ENCODE results near the gene SPOCK2. TPM values are rescaled to one million over a fixed set of nuclear protein-coding genes. Genes with fewer than 3 reads are reported as not detected.

The SPOCK2 gene
- total and polyA plus RNA-seq, 2 of the 13 experiments (the other 11 are each of a cell fraction or from before 2014, with no cell fraction given) = 8.6 to 30.6 TPM

DNA sequence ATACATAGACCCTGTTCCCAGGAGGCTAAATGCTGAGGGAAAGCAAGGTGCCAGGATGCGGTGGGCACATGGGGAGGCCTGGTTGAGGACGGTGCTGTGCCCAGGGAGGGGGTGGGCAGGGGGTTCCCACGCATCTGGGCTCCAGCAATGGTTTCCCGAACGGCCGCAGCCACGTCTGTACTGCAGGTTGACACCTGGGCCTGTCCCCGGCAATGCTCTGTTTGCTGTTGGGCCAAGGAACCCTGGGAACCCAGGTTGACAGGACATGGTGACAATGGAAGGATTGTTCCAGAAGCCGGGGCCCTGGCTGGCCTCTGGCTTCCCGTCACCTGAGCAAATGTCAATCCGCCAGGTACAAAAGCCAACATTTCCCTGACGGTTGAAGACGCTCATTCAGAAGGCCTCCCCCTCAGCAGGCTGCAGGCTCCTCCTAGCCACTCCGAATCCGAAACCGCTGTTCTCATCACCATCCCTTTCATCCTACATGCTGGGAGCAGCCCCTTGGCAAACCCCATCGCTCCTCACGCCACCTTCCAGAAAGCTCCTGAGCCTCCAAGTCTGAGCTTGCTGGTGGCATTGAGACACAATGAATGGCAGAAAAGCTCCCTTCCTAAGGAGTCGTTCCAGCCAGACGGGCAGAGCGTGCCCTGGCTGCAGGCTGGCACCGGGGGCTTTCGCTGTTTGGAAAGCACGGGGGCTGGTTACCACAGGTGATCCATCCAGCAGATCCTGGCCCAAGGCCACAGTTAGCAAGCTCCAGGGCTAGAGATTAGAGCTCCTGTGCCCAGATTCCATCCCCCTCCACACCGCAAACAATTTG lies 31.2 kb downstream of the SPOCK2 start (continued):
- TF ChIP-seq, protein P1, sequence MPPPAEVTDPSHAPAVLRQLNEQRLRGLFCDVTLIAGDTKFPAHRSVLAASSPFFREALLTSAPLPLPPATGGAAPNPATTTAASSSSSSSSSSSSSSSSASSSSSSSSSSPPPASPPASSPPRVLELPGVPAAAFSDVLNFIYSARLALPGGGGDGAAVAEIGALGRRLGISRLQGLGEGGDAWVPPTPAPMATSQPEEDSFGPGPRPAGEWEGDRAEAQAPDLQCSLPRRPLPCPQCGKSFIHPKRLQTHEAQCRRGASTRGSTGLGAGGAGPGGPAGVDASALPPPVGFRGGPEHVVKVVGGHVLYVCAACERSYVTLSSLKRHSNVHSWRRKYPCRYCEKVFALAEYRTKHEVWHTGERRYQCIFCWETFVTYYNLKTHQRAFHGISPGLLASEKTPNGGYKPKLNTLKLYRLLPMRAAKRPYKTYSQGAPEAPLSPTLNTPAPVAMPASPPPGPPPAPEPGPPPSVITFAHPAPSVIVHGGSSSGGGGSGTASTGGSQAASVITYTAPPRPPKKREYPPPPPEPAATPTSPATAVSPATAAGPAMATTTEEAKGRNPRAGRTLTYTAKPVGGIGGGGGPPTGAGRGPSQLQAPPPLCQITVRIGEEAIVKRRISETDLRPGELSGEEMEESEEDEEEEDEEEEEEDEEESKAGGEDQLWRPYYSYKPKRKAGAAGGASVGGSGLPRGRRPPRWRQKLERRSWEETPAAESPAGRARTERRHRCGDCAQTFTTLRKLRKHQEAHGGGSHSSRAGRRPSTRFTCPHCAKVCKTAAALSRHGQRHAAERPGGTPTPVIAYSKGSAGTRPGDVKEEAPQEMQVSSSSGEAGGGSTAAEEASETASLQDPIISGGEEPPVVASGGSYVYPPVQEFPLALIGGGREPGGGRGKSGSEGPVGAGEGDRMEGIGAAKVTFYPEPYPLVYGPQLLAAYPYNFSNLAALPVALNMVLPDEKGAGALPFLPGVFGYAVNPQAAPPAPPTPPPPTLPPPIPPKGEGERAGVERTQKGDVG (CRISPR knock-in tag; IDR thresholded peaks at IDR 0.05; ENCODE audit: borderline replicate concordance) = peak; percentile 83; the same call in 1 of the 2 replicates
- TF ChIP-seq, protein P2, sequence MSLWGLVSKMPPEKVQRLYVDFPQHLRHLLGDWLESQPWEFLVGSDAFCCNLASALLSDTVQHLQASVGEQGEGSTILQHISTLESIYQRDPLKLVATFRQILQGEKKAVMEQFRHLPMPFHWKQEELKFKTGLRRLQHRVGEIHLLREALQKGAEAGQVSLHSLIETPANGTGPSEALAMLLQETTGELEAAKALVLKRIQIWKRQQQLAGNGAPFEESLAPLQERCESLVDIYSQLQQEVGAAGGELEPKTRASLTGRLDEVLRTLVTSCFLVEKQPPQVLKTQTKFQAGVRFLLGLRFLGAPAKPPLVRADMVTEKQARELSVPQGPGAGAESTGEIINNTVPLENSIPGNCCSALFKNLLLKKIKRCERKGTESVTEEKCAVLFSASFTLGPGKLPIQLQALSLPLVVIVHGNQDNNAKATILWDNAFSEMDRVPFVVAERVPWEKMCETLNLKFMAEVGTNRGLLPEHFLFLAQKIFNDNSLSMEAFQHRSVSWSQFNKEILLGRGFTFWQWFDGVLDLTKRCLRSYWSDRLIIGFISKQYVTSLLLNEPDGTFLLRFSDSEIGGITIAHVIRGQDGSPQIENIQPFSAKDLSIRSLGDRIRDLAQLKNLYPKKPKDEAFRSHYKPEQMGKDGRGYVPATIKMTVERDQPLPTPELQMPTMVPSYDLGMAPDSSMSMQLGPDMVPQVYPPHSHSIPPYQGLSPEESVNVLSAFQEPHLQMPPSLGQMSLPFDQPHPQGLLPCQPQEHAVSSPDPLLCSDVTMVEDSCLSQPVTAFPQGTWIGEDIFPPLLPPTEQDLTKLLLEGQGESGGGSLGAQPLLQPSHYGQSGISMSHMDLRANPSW (CRISPR knock-in tag; IDR thresholded peaks at IDR 0.05; ENCODE audit: borderline replicate concordance) = no peak
- TF ChIP-seq ZFP36L1 (CRISPR knock-in tag; IDR thresholded peaks at IDR 0.05) (no peak), ZSCAN31 (CRISPR knock-in tag; IDR thresholded peaks at IDR 0.05; ENCODE audit: low read depth) (no peak), AGO2 (optimal IDR thresholded peaks at IDR 0.05; ENCODE audit: low read depth, low read length) (no peak), ZNF282 (IDR thresholded peaks at IDR 0.05; ENCODE audit: partially characterized antibody) (no peak), ZSCAN20 (CRISPR knock-in tag; IDR thresholded peaks at IDR 0.05; ENCODE audit: borderline replicate concordance) (peak; percentile 83; the same call in 1 of the 2 replicates), ZNF143 (CRISPR knock-in tag; IDR thresholded peaks at IDR 0.05) (peak; percentile 78), ISL2 (CRISPR knock-in tag; IDR thresholded peaks at IDR 0.05) (peak; percentile 53; the same call in 1 of the 2 replicates), FLYWCH1 (CRISPR knock-in tag; IDR thresholded peaks at IDR 0.05) (no peak), GPN1 (CRISPR knock-in tag; IDR thresholded peaks at IDR 0.05; ENCODE audit: borderline replicate concordance) (no peak), NR3C1 (CRISPR knock-in tag; IDR thresholded peaks at IDR 0.05) (no peak), ZNF674 (CRISPR knock-in tag; IDR thresholded peaks at IDR 0.05; ENCODE audit: low read depth) (no peak), ZNF253 (CRISPR knock-in tag; IDR thresholded peaks at IDR 0.05; ENCODE audit: borderline replicate concordance) (no peak), ZNF460 (CRISPR knock-in tag; IDR thresholded peaks at IDR 0.05; ENCODE audit: borderline replicate concordance) (no peak), JUN (CRISPR knock-in tag; IDR thresholded peaks at IDR 0.05) (no peak), HDAC6 (IDR thresholded peaks at IDR 0.05; ENCODE audit: low read depth, low read length) (no peak)
- TF ChIP-seq, protein P3, sequence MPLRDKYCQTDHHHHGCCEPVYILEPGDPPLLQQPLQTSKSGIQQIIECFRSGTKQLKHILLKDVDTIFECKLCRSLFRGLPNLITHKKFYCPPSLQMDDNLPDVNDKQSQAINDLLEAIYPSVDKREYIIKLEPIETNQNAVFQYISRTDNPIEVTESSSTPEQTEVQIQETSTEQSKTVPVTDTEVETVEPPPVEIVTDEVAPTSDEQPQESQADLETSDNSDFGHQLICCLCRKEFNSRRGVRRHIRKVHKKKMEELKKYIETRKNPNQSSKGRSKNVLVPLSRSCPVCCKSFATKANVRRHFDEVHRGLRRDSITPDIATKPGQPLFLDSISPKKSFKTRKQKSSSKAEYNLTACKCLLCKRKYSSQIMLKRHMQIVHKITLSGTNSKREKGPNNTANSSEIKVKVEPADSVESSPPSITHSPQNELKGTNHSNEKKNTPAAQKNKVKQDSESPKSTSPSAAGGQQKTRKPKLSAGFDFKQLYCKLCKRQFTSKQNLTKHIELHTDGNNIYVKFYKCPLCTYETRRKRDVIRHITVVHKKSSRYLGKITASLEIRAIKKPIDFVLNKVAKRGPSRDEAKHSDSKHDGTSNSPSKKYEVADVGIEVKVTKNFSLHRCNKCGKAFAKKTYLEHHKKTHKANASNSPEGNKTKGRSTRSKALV (CRISPR knock-in tag; IDR thresholded peaks at IDR 0.05) = 0 out of 2 replicates have a peak, but pooled peaks have one; percentile 43
- TF ChIP-seq, protein P4, sequence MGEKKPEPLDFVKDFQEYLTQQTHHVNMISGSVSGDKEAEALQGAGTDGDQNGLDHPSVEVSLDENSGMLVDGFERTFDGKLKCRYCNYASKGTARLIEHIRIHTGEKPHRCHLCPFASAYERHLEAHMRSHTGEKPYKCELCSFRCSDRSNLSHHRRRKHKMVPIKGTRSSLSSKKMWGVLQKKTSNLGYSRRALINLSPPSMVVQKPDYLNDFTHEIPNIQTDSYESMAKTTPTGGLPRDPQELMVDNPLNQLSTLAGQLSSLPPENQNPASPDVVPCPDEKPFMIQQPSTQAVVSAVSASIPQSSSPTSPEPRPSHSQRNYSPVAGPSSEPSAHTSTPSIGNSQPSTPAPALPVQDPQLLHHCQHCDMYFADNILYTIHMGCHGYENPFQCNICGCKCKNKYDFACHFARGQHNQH (CRISPR knock-in tag; IDR thresholded peaks at IDR 0.05) = no peak

Measured in HepG2 (cell line).